ENCODE data around the gene GCNA. TPM values are rescaled to one million over a fixed set of nuclear protein-coding genes. Genes with fewer than 3 reads are reported as not detected.

The GCNA gene
- total RNA-seq, 4 donors from 2014 or later, result 3.0 to 15.7 (median 4.9) TPM

DNA sequence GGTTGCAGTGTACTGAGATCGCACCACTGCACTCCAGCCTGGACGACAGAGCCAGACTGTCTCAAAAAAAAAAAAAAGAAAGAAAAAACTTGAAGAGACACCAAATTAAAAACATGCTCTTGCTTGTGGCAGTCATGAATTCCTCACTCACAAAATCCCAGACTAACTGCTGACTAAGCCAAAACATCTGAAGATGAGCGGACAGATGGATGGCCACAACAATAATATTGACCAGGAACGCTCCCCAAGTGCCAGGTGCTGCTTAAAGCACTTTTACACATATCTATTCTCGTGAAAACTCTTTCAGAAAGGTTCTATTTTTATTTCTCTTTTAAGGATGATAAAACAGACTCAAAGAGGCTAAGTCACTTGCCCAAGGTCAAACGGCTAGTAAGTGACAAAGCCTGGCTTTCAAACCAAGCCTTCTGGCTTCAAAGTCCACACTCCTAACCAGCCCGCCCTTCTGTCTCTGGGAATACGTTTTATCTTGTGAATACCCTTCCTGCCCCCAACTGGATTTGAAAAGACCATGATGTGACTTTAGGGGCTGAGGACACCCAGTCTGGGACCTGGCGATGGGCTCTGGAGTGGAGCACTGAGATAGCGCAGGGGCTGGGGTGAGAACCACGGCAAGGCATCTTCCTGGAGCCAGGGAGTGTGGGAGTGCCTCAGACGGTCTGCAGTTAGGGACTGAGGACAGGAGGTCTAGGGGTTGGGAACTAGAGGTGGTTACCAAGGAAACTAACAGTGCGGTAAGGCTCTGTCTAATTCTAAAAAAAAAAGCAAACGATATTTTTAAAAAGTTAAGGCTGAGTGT lies 49.6 kb downstream of the GCNA start:
- Histone ChIP-seq H3K4me1 (peaks cover 6 to 25% (median 16%) of the 10 kb centered on the region in 4 donors), H3K4me3 (no peak overlapping the region), H3K27me3 (no peaks in the 10 kb centered on the region), H3K36me3 (no peaks in the 10 kb centered on the region), H3K9me3 (no peaks in the 10 kb centered on the region), H3K27ac (peak overlapping the region in 2 of 4 donors; percentile 12 to 40)
- no peak for DNase-seq
- TF ChIP-seq, protein P1, sequence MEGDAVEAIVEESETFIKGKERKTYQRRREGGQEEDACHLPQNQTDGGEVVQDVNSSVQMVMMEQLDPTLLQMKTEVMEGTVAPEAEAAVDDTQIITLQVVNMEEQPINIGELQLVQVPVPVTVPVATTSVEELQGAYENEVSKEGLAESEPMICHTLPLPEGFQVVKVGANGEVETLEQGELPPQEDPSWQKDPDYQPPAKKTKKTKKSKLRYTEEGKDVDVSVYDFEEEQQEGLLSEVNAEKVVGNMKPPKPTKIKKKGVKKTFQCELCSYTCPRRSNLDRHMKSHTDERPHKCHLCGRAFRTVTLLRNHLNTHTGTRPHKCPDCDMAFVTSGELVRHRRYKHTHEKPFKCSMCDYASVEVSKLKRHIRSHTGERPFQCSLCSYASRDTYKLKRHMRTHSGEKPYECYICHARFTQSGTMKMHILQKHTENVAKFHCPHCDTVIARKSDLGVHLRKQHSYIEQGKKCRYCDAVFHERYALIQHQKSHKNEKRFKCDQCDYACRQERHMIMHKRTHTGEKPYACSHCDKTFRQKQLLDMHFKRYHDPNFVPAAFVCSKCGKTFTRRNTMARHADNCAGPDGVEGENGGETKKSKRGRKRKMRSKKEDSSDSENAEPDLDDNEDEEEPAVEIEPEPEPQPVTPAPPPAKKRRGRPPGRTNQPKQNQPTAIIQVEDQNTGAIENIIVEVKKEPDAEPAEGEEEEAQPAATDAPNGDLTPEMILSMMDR (IDR thresholded peaks at IDR 0.05), result no peak

DNA sequence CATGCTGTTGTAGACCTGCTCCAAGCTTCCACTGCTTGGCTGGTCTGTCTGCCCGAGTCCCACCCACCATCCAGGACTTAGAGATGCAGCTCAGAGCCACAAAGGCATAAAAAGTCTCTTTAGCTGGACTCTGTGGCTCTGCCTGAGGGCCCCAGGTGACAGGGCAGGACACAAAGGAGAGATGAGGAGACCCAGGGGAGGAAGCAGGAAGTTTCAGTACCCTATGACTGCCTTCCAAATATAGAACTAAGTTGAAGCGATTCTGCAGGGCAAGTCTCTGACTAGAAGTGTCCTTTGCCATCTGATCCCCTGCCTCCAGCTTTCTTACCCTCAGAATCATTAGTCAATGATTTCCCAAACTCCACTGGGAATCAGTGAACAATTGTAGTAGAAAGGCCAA lies 51.2 kb downstream of the GCNA start:
- Histone ChIP-seq H3K36me3 (no peaks in the 10 kb centered on the region), H3K4me3 (no peak overlapping the region), H3K27me3 (no peaks in the 10 kb centered on the region), H3K9me3 (no peaks in the 10 kb centered on the region), H3K4me1 (peaks cover 0 to 8% (median under 1%) of the 10 kb centered on the region in 4 donors), H3K27ac (peak overlapping the region in 1 of 4 donors; percentile 55)
- DNase-seq, result no peak
- no peak for TF ChIP-seq POLR2A (IDR thresholded peaks at IDR 0.05)
- TF ChIP-seq, protein P1 (IDR thresholded peaks at IDR 0.05), result no peak

DNA sequence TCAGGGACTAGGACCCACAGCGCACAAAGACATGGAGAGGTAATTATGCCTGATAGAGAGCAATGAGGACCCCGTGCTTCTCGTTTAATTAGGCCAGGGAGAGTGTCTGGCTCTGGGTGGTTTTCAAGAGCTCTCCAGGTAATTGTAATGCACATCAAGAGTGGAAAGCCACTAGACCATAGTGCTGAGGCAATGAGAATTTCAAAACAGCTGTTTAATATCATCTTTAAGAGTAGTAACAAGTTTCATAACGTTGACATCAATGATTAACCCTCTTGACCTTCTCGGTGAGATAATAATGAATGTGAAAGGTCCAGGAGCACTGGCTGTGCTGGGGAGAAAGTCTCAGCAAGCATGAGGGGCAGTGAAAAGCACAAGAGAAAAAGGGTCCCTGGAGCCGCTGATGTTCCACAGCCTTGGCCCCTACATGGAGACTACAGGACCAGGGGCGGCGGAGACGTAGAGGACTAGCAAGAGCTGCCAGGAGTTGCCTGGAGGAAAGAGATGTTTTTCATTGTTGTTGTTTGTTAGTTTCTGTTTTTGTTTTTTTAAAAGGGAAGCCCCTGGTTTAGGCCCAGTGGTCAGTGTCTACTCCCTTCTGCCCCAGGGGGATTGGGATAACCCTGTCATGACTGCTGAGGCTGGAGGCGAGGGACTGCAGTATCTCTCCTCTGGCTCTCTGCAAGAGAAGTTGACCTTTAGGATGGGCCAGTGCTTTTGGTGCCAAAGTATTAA lies 54.9 kb downstream of the GCNA start:
- H3K36me3 ChIP-seq, result no peaks in the 10 kb centered on the region
- peak overlapping the region in 2 of 4 donors; percentile 31 to 35 for H3K27ac ChIP-seq
- no peak overlapping the region for H3K4me3 ChIP-seq
- H3K4me1 ChIP-seq, result no peaks in the 10 kb centered on the region
- H3K27me3 ChIP-seq, result no peaks in the 10 kb centered on the region
- H3K9me3 ChIP-seq, result no peaks in the 10 kb centered on the region
- no peak for TF ChIP-seq POLR2A (IDR thresholded peaks at IDR 0.05)
- TF ChIP-seq, protein P1 (IDR thresholded peaks at IDR 0.05), result no peak
- DNase-seq, result no peak

DNA sequence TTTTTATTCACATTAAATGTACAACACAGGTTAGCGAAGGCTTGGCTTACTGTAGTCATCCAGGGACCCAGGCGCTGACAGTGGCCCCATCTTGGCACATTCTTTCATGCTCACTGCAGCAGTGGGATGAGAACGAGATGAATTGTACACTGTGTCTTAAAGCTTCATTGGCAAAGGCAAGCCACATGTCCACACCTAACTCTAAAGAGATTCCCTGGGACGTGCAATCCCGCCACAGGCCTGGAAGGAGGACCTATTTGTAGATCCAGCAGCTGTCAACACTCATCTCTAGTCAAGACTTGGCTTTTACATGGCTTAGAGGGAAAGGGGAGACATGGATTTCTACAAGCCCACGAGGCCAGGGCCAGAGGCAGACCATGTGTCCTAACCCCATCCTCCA lies 56.1 kb downstream of the GCNA start:
- H3K9me3 ChIP-seq, result no peaks in the 10 kb centered on the region
- no peaks in the 10 kb centered on the region for H3K4me1 ChIP-seq
- H3K36me3 ChIP-seq, result no peaks in the 10 kb centered on the region
- no peaks in the 10 kb centered on the region for H3K27me3 ChIP-seq
- no peak overlapping the region for H3K4me3 ChIP-seq
- no peak for TF ChIP-seq POLR2A (IDR thresholded peaks at IDR 0.05)
- TF ChIP-seq, protein P1 (IDR thresholded peaks at IDR 0.05), result no peak
- no peak overlapping the region for H3K27ac ChIP-seq
- no peak for DNase-seq

DNA sequence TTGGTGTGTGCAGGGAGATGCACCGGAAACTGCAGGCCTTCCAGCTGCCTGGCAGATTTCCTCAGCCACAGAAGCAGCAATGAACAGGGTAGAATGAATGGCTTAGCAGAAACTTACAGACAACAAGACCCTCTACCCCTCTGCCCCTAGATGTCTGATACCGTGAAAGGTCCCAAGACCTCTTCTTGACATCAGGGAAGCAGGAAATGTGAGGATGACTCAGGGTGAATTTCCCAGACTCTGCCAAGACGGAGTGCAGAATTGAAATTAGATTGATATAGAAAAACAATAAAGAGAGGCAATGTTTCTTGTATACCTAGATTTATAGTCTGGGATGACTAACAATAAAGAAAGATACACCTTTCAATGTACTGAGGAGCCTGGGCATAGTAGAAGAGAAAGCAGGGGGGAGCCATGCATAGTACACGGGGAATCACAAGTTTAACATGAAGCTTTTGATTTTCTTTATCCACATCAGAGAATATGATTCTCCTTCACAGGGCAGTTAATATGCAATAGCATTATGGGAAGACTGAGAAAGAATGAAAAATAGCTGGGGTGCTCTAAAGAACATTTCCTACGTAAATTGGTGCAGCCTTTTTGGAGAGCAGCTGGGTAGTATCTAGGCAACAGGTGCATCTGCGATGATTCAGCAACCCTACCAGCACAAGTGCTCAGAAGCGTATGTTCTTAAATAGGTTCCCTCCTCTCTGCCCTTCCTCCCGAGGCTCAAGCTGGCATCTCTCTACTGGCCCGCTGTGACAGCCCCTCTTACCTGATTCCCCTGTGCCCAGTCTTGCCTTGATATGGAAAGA lies 58.4 kb downstream of the GCNA start:
- no peaks in the 10 kb centered on the region for H3K4me1 ChIP-seq
- H3K4me3 ChIP-seq, result no peak overlapping the region
- no peaks in the 10 kb centered on the region for H3K9me3 ChIP-seq
- DNase-seq, result no peak
- no peaks in the 10 kb centered on the region for H3K27me3 ChIP-seq
- no peaks in the 10 kb centered on the region for H3K36me3 ChIP-seq
- peak overlapping the region in 2 of 4 donors; percentile 32 to 39 for H3K27ac ChIP-seq
- TF ChIP-seq POLR2A (IDR thresholded peaks at IDR 0.05), result no peak
